WERI-Rb-1 (cell line): ENCODE measurements around the gene FSTL1.

Experiments
- DNase-seq: peaks from one replicate; pipeline ENCODE4 v3.0.0-alpha.2; 2020
- H3K27ac ChIP-seq: fragments of 250-450 bp; sonication (Bioruptor Pico); 2 replicates; pipeline ENCODE4 v1.5.1; 2020; ENCODE audit warnings: mild to moderate bottlenecking, moderate library complexity
- H3K27me3 ChIP-seq: fragments of 250-450 bp; sonication (Bioruptor Pico); 2 replicates; pipeline ENCODE4 v1.5.1; 2021; ENCODE audit warnings: mild to moderate bottlenecking, low read depth, moderate library complexity; ENCODE audit not compliant: insufficient read depth, severe bottlenecking
- H3K36me3 ChIP-seq: fragments of 250-450 bp; sonication (Bioruptor Pico); 2 replicates; pipeline ENCODE4 v1.5.1; 2020; ENCODE audit warnings: mild to moderate bottlenecking, moderate library complexity
- H3K4me3 ChIP-seq: 2 replicates; pipeline ENCODE4 v1.5.1; 2011; ENCODE audit warnings: low read depth, mild to moderate bottlenecking, control low read depth, low read length
- H3K9me3 ChIP-seq: fragments of 250-450 bp; sonication (Bioruptor Pico); 2 replicates; pipeline ENCODE4 v1.5.1; 2021; ENCODE audit warnings: mild to moderate bottlenecking, moderate library complexity; ENCODE audit not compliant: severe bottlenecking
- CTCF ChIP-seq: IDR thresholded peaks from 2 replicates; pipeline ENCODE4 v1.5.1; 2011; ENCODE audit warnings: low read depth, mild to moderate bottlenecking, control low read depth, inconsistent platforms, low read length

Gene FSTL1

GRCh38 chr3:120424506-120424905, 26.3 kb downstream of the FSTL1 start:
- Histone ChIP-seq H3K27ac (no peak overlapping the region), H3K9me3 (no peaks in the 10 kb centered on the region), H3K36me3 (no peaks in the 10 kb centered on the region; the same call in none of the 2 replicates), H3K4me3 (no peak overlapping the region), H3K27me3 (no peaks in the 10 kb centered on the region)
- no peak for DNase-seq
- TF ChIP-seq CTCF, result no peak

- H3K27ac ChIP-seq, result no peak overlapping the region
- H3K9me3 ChIP-seq, result no peaks in the 10 kb centered on the region
- H3K27me3 ChIP-seq, result no peaks in the 10 kb centered on the region
- no peak overlapping the region for H3K4me3 ChIP-seq
- no peak for TF ChIP-seq CTCF
- no peak for DNase-seq
- H3K36me3 ChIP-seq, result no peaks in the 10 kb centered on the region; the same call in none of the 2 replicates
Measured at GRCh38 chr3:120423432-120423831, 27.4 kb downstream of the FSTL1 start.

GRCh38 chr3:120421926-120422325, 28.9 kb downstream of the FSTL1 start:
- H3K36me3 ChIP-seq, result no peaks in the 10 kb centered on the region; the same call in 1 of the 2 replicates
- no peaks in the 10 kb centered on the region for H3K27me3 ChIP-seq
- no peak for TF ChIP-seq CTCF
- H3K27ac ChIP-seq, result no peak overlapping the region
- DNase-seq, result no peak
- no peak overlapping the region for H3K4me3 ChIP-seq
- H3K9me3 ChIP-seq, result no peaks in the 10 kb centered on the region

GRCh38 chr3:120420928-120421551, 29.8 kb downstream of the FSTL1 start:
- no peaks in the 10 kb centered on the region for H3K36me3 ChIP-seq

GRCh38 chr3:120420360-120420759, 30.4 kb downstream of the FSTL1 start:
- Histone ChIP-seq H3K27ac (no peak overlapping the region), H3K9me3 (no peaks in the 10 kb centered on the region), H3K4me3 (no peak overlapping the region), H3K27me3 (no peaks in the 10 kb centered on the region), H3K36me3 (no peaks in the 10 kb centered on the region)
- TF ChIP-seq CTCF, result no peak
- DNase-seq, result no peak

More at GRCh38 chr3:120420928-120421551, 29.8 kb downstream of the FSTL1 start:
- Histone ChIP-seq H3K9me3 (no peaks in the 10 kb centered on the region), H3K4me3 (no peak overlapping the region), H3K27ac (no peak overlapping the region), H3K27me3 (no peaks in the 10 kb centered on the region)
- TF ChIP-seq CTCF, result no peak
- DNase-seq, result no peak

GRCh38 chr3:120419797-120420196, 31.0 kb downstream of the FSTL1 start:
- Histone ChIP-seq H3K27ac (no peak overlapping the region; the same call in 1 of the 2 replicates), H3K27me3 (no peaks in the 10 kb centered on the region), H3K9me3 (no peaks in the 10 kb centered on the region), H3K36me3 (no peaks in the 10 kb centered on the region), H3K4me3 (no peak overlapping the region)
- TF ChIP-seq CTCF, result no peak
- no peak for DNase-seq
